ENCODE data around the gene FNTB. TPM values are rescaled to one million over a fixed set of nuclear protein-coding genes. Genes with fewer than 3 reads are reported as not detected.

Gene FNTB
- polyA plus RNA-seq, 1 donor from 2014 or later = 6.7 TPM

DNA sequence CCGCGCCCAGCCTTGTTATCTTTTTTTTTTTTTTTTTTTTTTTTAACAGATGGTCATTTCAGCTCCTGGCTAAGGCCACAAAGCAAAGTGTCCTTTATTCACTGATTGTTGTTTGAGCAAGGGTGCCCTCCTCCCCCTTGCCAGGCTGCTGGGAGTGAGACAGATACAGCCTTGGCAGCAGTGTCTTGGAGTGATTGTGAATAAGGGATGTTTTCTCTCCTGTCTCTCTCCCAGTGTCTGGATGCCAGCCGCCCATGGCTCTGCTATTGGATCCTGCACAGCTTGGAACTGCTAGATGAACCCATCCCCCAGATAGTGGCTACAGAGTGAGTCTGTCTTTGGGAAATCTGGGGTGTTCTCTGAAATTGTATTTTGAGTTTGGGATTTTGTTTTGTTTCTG lies 28.7 kb downstream of the FNTB start:
- Histone ChIP-seq H3F3A (ENCODE audit: insufficient read depth, low read length, poor library complexity, severe bottlenecking) (no peaks in the 10 kb centered on the region), H4K20me1 (ENCODE audit: insufficient read depth) (no peaks in the 10 kb centered on the region), H2AFZ (ENCODE audit: low read depth, low read length) (no peak overlapping the region), H3K9me3 (ENCODE audit: low read length) (no peaks in the 10 kb centered on the region), H3K79me2 (replicated peaks; ENCODE audit: insufficient read depth, low read length) (no peaks in the 10 kb centered on the region), H3K4me3 (ENCODE audit: low read length) (no peak overlapping the region), H3K9ac (ENCODE audit: low read length) (no peak overlapping the region), H3K4me2 (ENCODE audit: low read length) (no peak overlapping the region), H3K27me3 (ENCODE audit: insufficient read depth, low read depth, low read length) (no peaks in the 10 kb centered on the region), H3K27ac (ENCODE audit: low read length) (no peak overlapping the region), H3K9me2 (ENCODE audit: insufficient read depth, low read length) (no peaks in the 10 kb centered on the region), H3K36me3 (ENCODE audit: insufficient read depth, low read length) (peaks cover 4% of the 10 kb centered on the region)
- TF ChIP-seq SMC3 (conservative IDR thresholded peaks at IDR 0.05; ENCODE audit: poor library complexity) (no peak), TAF1 (IDR thresholded peaks at IDR 0.05; ENCODE audit: low read depth) (no peak), EP300 (conservative IDR thresholded peaks at IDR 0.05; ENCODE audit: poor library complexity, severe bottlenecking) (no peak), EZH2 (IDR thresholded peaks at IDR 0.05; ENCODE audit: borderline replicate concordance, insufficient read depth, low read length, poor library complexity, severe bottlenecking) (no peak), MXI1 (conservative IDR thresholded peaks at IDR 0.05; ENCODE audit: poor library complexity, severe bottlenecking) (no peak), CTCF (IDR thresholded peaks at IDR 0.05; ENCODE audit: poor library complexity, severe bottlenecking) (no peak), POLR2AphosphoS5 (IDR thresholded peaks at IDR 0.05) (no peak), RAD21 (conservative IDR thresholded peaks at IDR 0.05) (no peak), REST (IDR thresholded peaks at IDR 0.05; ENCODE audit: borderline replicate concordance) (no peak)

DNA sequence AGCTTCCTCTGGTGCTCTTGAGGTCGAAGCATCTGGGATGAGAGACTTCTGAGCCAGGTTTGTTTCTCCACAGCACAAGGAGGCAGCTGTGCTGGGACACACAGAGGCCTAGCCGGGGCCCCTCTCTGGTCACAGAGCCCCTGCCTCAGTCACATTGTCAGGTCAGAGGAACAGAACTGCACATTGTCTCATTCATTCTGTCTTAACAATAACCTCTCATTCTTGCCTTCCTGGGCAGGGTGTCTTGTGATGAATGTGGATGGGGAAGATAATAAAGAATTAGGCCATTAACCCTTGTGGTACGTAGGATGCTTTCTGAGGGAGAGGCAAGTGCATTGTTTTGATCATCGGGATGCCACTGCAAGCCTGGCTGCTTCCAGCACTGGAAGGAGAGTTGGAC lies 29.8 kb downstream of the FNTB start:
- no peak overlapping the region for H3K9ac ChIP-seq (ENCODE audit: low read length)
- H3K27me3 ChIP-seq (ENCODE audit: insufficient read depth, low read depth, low read length) = no peaks in the 10 kb centered on the region
- H3K36me3 ChIP-seq (ENCODE audit: insufficient read depth, low read length) = peaks cover 4% of the 10 kb centered on the region
- H3K27ac ChIP-seq (ENCODE audit: low read length) = no peak overlapping the region
- no peak overlapping the region for H2AFZ ChIP-seq (ENCODE audit: low read depth, low read length)
- no peaks in the 10 kb centered on the region for H4K20me1 ChIP-seq (ENCODE audit: insufficient read depth)
- no peaks in the 10 kb centered on the region for H3K79me2 ChIP-seq (replicated peaks; ENCODE audit: insufficient read depth, low read length)
- H3K9me3 ChIP-seq (ENCODE audit: low read length) = no peaks in the 10 kb centered on the region
- H3K9me2 ChIP-seq (ENCODE audit: insufficient read depth, low read length) = no peaks in the 10 kb centered on the region
- TF ChIP-seq EP300 (conservative IDR thresholded peaks at IDR 0.05; ENCODE audit: poor library complexity, severe bottlenecking) (no peak), TAF1 (IDR thresholded peaks at IDR 0.05; ENCODE audit: low read depth) (no peak), RAD21 (conservative IDR thresholded peaks at IDR 0.05) (no peak), REST (IDR thresholded peaks at IDR 0.05; ENCODE audit: borderline replicate concordance) (no peak), CTCF (IDR thresholded peaks at IDR 0.05; ENCODE audit: poor library complexity, severe bottlenecking) (no peak), POLR2AphosphoS5 (IDR thresholded peaks at IDR 0.05) (no peak), SMC3 (conservative IDR thresholded peaks at IDR 0.05; ENCODE audit: poor library complexity) (no peak), EZH2 (IDR thresholded peaks at IDR 0.05; ENCODE audit: borderline replicate concordance, insufficient read depth, low read length, poor library complexity, severe bottlenecking) (no peak)
- no peaks in the 10 kb centered on the region for H3F3A ChIP-seq (ENCODE audit: insufficient read depth, low read length, poor library complexity, severe bottlenecking)
- no peak overlapping the region for H3K4me2 ChIP-seq (ENCODE audit: low read length)
- no peak overlapping the region for H3K4me3 ChIP-seq (ENCODE audit: low read length)
